Thyroid gland (tissue), 4 donors: Measurements from ENCODE around the gene ABCA5. TPM values are rescaled to one million over a fixed set of nuclear protein-coding genes. Genes with fewer than 3 reads are reported as not detected.

Experiments used
- DNase-seq, 2 donors: peaks; one replicate each; pipeline ENCODE4 v3.0.0-alpha.2; 2019
- H3K27ac ChIP-seq, 3 donors: fragments of 200-600 bp; sonication (generic); 1 replicate in 2 of 3; 2 replicates in 1 of 3; pipeline ENCODE4 v1.5.1; 2016 to 2019; ENCODE audit warnings: mild to moderate bottlenecking in 1 of 3, moderate library complexity in 1 of 3
- H3K27me3 ChIP-seq: fragments of 200-600 bp; sonication (generic); one replicate; pipeline ENCODE4 v1.5.1; 2019
- H3K36me3 ChIP-seq, 2 donors: fragments of 200-600 bp; sonication (generic); one replicate each; pipeline ENCODE4 v1.5.1; 2016 to 2019
- H3K4me1 ChIP-seq, 2 donors: fragments of 200-600 bp; sonication (generic); one replicate each; pipeline ENCODE4 v1.5.1; 2017 to 2019
- H3K4me3 ChIP-seq, 3 donors: fragments of 200-600 bp; sonication (generic); replicated peaks in 1 of 3; 1 replicate in 2 of 3; 2 replicates in 1 of 3; pipeline ENCODE4 v1.5.1; 2016; ENCODE audit warnings: mild to moderate bottlenecking in 1 of 3
- H3K9me3 ChIP-seq: fragments of 200-600 bp; sonication (generic); one replicate; pipeline ENCODE4 v1.5.1; 2017
- CTCF ChIP-seq, 6 experiments: fragments of 200-600 bp in 3 of 6; fragments of 450-650 bp in 3 of 6; sonication (generic) in 3 of 6; IDR thresholded peaks; one replicate each; pipeline ENCODE4 v1.5.1; 2016 to 2019; ENCODE audit warnings: antibody characterized with exemption in 6 of 6, mild to moderate bottlenecking in 2 of 6, inconsistent platforms in 1 of 6, moderate library complexity in 1 of 6
- POLR2A ChIP-seq, 2 donors: fragments of 450-650 bp; IDR thresholded peaks; one replicate each; pipeline ENCODE4 v1.6.1; 2017; ENCODE audit warnings: antibody characterized with exemption in 2 of 2, mild to moderate bottlenecking in 2 of 2, moderate library complexity in 1 of 2
- WGBS, 2 donors: methylation state at CpG; one replicate each; pipeline ENCODE4 v1.1.5; 2017; 5-methylcytosine and 5-hydroxymethylcytosine counted together
- intact Hi-C: fragments of 100-400 bp; cut with DNase I; formaldehyde crosslinking; loops from one replicate; pipeline ENCODE4 v1.15.1; 2023
- total RNA-seq, 4 donors: library from RNA; depleted of rRNA; stranded (reverse); fragments of >200 nt; gene quantifications; one replicate each; pipeline ENCODE4 v1.2.3, GENCODE V29; 2016

ABCA5 gene
- total RNA-seq, 4 donors from 2014 or later = 39.2 to 69.0 (median 52.3) TPM

- no peak for DNase-seq
- no peaks in the 10 kb centered on the region for H3K4me1 ChIP-seq
- no peaks in the 10 kb centered on the region for H3K9me3 ChIP-seq
- no peaks in the 10 kb centered on the region for H3K36me3 ChIP-seq
- TF ChIP-seq POLR2A (IDR thresholded peaks at IDR 0.05) (no peak), CTCF (IDR thresholded peaks at IDR 0.05) (no peak)
- H3K27me3 ChIP-seq = no peaks in the 10 kb centered on the region
- H3K4me3 ChIP-seq = no peak overlapping the region
- intact Hi-C loops = no loop called here
- peak overlapping the region in 2 of 3 donors; percentile 13 to 29 for H3K27ac ChIP-seq
Measured at GRCh38 chr17:69228018-69228417, 98.9 kb downstream of the ABCA5 start.

- no peak for TF ChIP-seq CTCF (IDR thresholded peaks at IDR 0.05)
- Histone ChIP-seq H3K27ac (peak overlapping the region in 2 of 3 donors; percentile 13 to 29), H3K4me1 (no peaks in the 10 kb centered on the region), H3K9me3 (no peaks in the 10 kb centered on the region), H3K27me3 (no peaks in the 10 kb centered on the region), H3K4me3 (no peak overlapping the region), H3K36me3 (no peaks in the 10 kb centered on the region)
- WGBS, 2 donors = 78 to 81% methylated on average over 2 of the region's 2 CpGs
- intact Hi-C loops = no loop called here
- DNase-seq = no peak
Measured at GRCh38 chr17:69227541-69227940, 99.4 kb downstream of the ABCA5 start.

- Histone ChIP-seq H3K4me3 (no peak overlapping the region), H3K27me3 (no peaks in the 10 kb centered on the region), H3K9me3 (no peaks in the 10 kb centered on the region), H3K27ac (no peak overlapping the region), H3K36me3 (no peaks in the 10 kb centered on the region), H3K4me1 (no peaks in the 10 kb centered on the region)
- no peak for TF ChIP-seq POLR2A (IDR thresholded peaks at IDR 0.05)
- TF ChIP-seq CTCF (IDR thresholded peaks at IDR 0.05) = no peak
- DNase-seq = no peak
- intact Hi-C loops = no loop called here
- WGBS, 2 donors = 75 to 78% methylated on average over 3 of the region's 3 CpGs
Measured at GRCh38 chr17:69223809-69224208, 103.1 kb downstream of the ABCA5 start.

GRCh38 chr17:69222707-69223258 is 104.2 kb downstream of the ABCA5 start:
- Histone ChIP-seq H3K9me3 (no peaks in the 10 kb centered on the region), H3K27ac (no peak overlapping the region), H3K4me3 (no peak overlapping the region), H3K27me3 (no peaks in the 10 kb centered on the region), H3K36me3 (no peaks in the 10 kb centered on the region), H3K4me1 (no peaks in the 10 kb centered on the region)
- DNase-seq = no peak
- intact Hi-C loops = no loop called here
- no peak for TF ChIP-seq POLR2A (IDR thresholded peaks at IDR 0.05)
- no peak for TF ChIP-seq CTCF (IDR thresholded peaks at IDR 0.05)

- TF ChIP-seq POLR2A (IDR thresholded peaks at IDR 0.05) (no peak), CTCF (IDR thresholded peaks at IDR 0.05) (no peak)
- intact Hi-C loops = no loop called here
- Histone ChIP-seq H3K4me1 (no peaks in the 10 kb centered on the region), H3K27me3 (no peaks in the 10 kb centered on the region), H3K36me3 (no peaks in the 10 kb centered on the region), H3K4me3 (no peak overlapping the region), H3K9me3 (no peaks in the 10 kb centered on the region), H3K27ac (no peak overlapping the region)
- no peak for DNase-seq
- WGBS, 2 donors = 69 to 84% methylated on average over 1 of the region's 1 CpG
Measured at GRCh38 chr17:69220098-69220497, 106.8 kb downstream of the ABCA5 start.
